ENCODE results near the gene C2.

- TF ChIP-seq CTCF (IDR thresholded peaks at IDR 0.05) (no peak), ZFX (IDR thresholded peaks at IDR 0.05; ENCODE audit: borderline replicate concordance) (no peak)
These were observed 18.7 kb upstream of the C2 start for GRCh38 chr6:31908791-31909190.
